22Rv1 (cell line): ENCODE results near the gene C2CD2.

Experiments
- H3K27ac ChIP-seq: fragments of 450-650 bp; 2 replicates; pipeline ENCODE4 v1.5.1; 2017
- CTCF ChIP-seq: fragments of 450-650 bp; IDR thresholded peaks from 2 replicates; pipeline ENCODE4 v1.5.1; 2017; ENCODE audit warnings: mild to moderate bottlenecking
- ZFX ChIP-seq: fragments of 450-650 bp; IDR thresholded peaks from 2 replicates; pipeline ENCODE4 v1.6.1; 2017; ENCODE audit warnings: antibody characterized with exemption, borderline replicate concordance

The C2CD2 gene

GRCh38 chr21:41898998-41899397 lies 54.8 kb downstream of the C2CD2 start:
- no peak overlapping the region for H3K27ac ChIP-seq
- TF ChIP-seq CTCF (no peak), ZFX (no peak)

GRCh38 chr21:41897700-41898099 lies 56.1 kb downstream of the C2CD2 start:
- no peak overlapping the region for H3K27ac ChIP-seq
- no peak for TF ChIP-seq ZFX
- TF ChIP-seq CTCF, result no peak

GRCh38 chr21:41897047-41897669 lies 56.7 kb downstream of the C2CD2 start:
- H3K27ac ChIP-seq, result no peak overlapping the region
- no peak for TF ChIP-seq CTCF
- no peak for TF ChIP-seq ZFX

- H3K27ac ChIP-seq, result no peak overlapping the region
- TF ChIP-seq CTCF, result no peak
These were observed 58.0 kb downstream of the C2CD2 start for GRCh38 chr21:41895643-41896493.

- no peak overlapping the region for H3K27ac ChIP-seq
- TF ChIP-seq CTCF (no peak), ZFX (no peak)
These were observed 58.8 kb downstream of the C2CD2 start for GRCh38 chr21:41894922-41895557.

GRCh38 chr21:41894511-41894910 lies 59.3 kb downstream of the C2CD2 start:
- no peak overlapping the region for H3K27ac ChIP-seq
- TF ChIP-seq CTCF, result no peak

GRCh38 chr21:41892726-41893125 lies 61.1 kb downstream of the C2CD2 start:
- TF ChIP-seq CTCF, result no peak
- no peak for TF ChIP-seq ZFX
- no peak overlapping the region for H3K27ac ChIP-seq
